ENCODE measurements around the gene PON2.

GRCh38 chr7:95405800-95406199 is 29.0 kb downstream of the PON2 start:
- no peak for TF ChIP-seq MAX (IDR thresholded peaks at IDR 0.05)
- TF ChIP-seq SRF (IDR thresholded peaks at IDR 0.05; ENCODE audit: low read depth, low read length), result no peak
- TF ChIP-seq CTCF (IDR thresholded peaks at IDR 0.05; ENCODE audit: control extremely low read depth in 1 of 3, insufficient read depth in 1 of 3, low read depth in 1 of 3, low read length in 3 of 3), result no peak
- TF ChIP-seq TEAD4 (IDR thresholded peaks at IDR 0.05; ENCODE audit: low read depth, low read length), result no peak
- no peak for TF ChIP-seq JUN (IDR thresholded peaks at IDR 0.05; ENCODE audit: low read depth, low read length)
- no peak for TF ChIP-seq TCF12 (IDR thresholded peaks at IDR 0.05; ENCODE audit: low read depth, low read length)
- TF ChIP-seq SP1 (IDR thresholded peaks at IDR 0.05; ENCODE audit: low read depth, low read length), result no peak
